Forelimb muscle (tissue), 1 donor: Measurements from ENCODE around the gene NTN3. TPM values are rescaled to one million over a fixed set of nuclear protein-coding genes. Genes with fewer than 3 reads are reported as not detected.
"Not testable (repeated sequence)": the region's sequence is repeated elsewhere in the genome, so short reads cannot be mapped to it uniquely, and the experiment has no call there.

Experiments
- DNase-seq: peaks from one replicate; pipeline ENCODE4 v3.0.0-alpha.2; 2013; ENCODE audit warnings: low read depth
- polyA plus RNA-seq: library from polyadenylated mRNA; unstranded; fragments of 120-200 nt; gene quantifications from one replicate; pipeline ENCODE4 v1.2.1, GENCODE V29; 2013; ENCODE audit not compliant: insufficient read length

NTN3 gene
- polyA plus RNA-seq, 1 donor, result 3.6 TPM

- not testable (repeated sequence) for DNase-seq
Measured at GRCh38 chr16:2479996-2480395, 8.9 kb downstream of the NTN3 start.

GRCh38 chr16:2480948-2481347 lies 9.9 kb downstream of the NTN3 start:
- no peak for DNase-seq

DNA sequence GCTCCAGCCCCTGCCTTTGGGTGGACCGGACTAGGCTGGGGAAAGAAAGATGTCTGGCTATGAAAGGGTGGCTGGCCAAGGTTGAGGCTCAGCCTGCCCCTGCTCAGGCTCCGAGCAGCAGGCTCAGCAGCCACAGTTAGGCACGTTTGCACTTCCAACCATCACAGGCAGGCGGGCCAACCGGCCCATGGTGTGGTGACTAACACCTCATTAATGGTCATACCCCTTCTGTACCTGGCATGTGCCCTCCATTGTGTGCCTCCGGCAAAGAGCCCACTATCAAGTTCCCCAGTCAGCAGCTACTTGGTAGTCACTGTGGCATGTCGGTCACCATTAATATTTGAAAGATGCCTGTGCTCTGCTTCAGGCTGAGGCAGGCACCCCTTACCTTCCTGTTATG lies 10.6 kb downstream of the NTN3 start:
- no peak for DNase-seq

DNA sequence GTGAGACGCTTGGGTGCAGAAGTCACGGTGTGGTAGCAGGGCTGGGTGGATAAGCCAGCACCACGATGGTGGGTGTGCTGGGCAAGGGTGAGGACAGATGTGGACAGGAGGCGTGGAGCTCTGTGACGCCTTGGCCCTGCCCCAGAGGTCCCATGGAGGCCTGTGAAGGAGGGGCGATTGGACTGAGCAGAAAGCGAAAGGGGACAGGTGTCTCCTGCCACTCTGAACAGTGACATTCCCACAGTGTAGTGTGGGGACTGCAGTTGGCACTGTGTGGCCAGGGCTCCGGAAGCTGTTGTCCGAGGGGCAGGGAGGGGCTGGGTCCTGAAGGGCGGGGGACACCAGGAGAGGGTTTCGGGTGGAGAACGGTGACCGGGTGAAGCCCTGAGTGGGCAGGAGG lies 11.2 kb downstream of the NTN3 start:
- DNase-seq, result no peak

GRCh38 chr16:2482708-2483534 lies 11.8 kb downstream of the NTN3 start:
- DNase-seq, result no peak

DNA sequence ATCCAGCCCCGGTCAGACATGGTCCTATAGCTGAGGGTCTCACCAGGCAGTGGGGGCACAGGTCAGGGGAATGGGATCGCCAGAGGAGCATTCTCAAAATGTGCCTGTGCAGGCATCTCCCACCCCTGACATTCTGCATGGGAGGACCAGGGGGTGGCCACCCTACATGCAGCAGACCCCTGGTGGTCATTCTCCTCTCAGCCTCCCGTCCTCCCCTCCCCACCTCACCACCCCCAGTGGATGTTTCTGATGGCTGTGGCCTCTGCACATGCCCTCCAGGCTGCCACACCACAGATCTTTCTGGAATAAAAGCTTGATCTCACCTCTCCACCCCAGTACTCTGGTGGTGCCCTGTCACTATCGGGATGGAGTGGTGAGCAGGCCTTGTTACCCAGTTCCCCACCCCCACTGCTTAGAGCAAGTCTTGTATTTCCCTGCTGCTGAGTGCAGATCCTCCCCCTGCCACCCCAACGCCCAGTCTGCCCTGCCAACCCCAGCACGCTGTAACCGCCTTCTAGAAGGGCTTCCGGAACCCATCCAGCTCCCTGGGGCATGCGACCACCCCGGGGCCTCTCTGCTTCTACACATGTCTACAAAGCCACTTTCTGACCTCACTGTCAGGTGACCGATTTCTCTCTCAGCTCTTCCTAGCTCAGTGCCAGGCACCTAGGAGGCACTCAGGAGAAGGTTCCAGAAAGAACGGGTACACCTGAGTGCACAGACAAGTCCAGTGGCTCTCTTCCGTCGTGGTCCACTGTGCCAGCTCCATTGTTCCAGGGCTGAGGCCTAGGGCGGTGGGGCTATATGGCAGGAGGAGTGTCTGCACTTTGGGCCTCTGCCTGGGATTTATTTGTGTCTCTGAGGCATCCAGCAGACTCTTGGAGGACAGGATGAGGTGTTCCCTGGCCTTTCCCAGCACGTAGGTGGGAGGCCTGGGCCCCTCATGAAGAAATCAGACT lies 13.1 kb downstream of the NTN3 start:
- DNase-seq, result no peak

DNA sequence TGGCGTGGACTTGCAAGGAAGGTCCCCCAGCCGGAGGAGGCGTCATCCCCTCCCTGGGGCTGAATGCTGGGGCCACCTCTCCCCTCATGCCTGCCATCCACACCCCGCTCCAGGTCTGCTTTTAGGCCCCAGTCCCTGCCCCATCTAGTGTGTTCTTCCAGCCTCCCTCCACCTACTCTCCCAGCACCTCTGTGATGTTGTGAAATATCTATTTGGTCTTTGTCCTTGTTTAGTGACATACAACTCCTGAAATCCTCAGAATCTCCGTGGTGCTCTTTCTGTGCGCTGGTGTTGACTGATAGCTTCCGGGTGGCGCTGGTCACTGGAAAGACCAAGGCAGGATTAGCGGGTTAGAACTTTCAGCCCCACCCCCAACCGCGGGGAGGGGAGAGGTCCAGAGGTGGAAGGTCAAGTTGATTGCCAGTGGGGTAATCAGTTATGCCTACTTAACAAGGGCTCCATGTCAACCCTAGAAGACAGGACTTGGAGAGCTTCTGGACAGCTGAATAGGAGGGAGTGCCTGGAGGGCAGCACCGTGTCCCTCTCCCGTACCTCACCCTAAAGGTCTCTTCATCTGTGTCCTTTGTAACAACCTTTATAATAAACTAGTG lies 13.9 kb downstream of the NTN3 start:
- no peak for DNase-seq

- DNase-seq, result no peak
Measured at GRCh38 chr16:2485811-2486507, 14.9 kb downstream of the NTN3 start.

DNA sequence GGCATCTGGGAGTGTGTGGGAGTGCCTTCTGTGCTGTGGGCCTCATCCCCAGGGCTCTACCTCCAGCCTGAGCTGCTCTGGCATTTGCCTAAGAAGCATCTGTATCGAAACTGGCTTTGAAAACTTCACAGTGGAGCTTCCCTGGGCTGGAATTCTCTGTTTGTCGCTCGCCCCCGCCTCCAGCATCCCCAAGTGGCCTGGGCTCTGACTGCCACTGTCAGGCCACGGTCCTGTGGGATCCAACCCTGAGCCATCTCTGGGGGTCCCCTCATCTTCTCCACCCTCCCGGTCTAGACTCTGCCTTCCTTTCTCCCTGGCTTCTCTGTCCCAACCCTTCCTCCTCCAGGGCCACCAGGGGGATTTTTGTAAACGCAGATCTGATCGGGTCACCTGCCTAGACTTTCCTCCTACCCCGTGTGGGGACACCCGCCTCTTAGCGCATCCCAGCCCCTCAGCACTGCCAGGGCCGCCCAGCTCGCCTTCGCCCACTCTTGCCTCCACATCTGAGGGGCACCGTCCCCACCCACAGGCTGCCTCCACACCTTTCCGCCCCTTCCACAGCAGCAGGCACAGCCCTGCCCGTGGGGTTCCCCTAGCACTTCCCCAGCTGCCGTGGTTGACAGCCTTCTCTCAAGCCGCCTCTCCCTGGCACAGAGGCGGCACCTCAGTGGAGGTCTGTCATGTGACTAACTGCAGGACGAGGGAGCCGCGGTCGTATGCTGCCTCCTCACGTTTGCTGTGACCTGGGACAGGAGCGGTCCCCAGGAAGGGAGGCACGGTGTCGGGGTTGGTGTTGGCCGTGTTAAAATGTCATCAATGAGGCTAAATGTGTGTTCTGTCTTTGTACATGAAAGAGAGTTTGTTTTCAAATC lies 15.8 kb downstream of the NTN3 start:
- no peak for DNase-seq

DNA sequence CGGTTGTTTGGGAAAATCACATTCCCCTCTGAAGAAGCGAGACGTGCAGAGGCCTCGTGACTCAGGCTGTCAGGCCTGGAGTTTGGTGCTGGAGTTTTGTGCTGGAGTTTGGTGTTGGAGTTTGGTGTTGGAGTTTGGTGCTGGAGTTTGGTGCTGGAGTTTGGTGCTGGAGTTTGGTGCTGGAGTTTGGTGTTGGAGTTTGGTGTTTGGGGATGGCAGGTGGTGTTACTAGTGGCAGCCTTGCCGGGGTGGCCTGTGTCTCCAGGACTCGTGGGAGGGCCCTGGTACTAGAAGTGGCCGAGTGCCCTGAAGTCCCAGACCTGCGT lies 16.4 kb downstream of the NTN3 start:
- no peak for DNase-seq

GRCh38 chr16:2487903-2488531 lies 16.9 kb downstream of the NTN3 start:
- no peak for DNase-seq

DNA sequence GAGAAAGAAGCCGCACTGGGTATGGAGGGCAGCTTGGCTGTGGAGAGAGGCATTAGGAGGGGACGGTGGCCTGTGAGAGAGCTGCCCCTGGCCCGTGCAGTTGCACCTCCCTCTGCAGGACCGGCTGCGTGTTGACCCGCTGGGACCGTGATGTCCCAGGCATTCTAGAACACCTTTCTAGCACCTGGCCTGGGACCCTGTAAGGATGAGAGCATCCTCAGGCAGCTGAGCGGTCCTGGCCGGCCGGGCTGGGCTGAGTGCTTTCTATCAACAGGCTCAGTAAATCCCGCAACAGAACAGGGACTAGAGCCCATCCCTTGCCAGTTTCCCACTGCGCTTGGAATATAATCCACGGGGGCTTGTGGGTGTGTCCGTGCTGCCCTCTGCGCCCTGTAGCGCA lies 18.5 kb downstream of the NTN3 start:
- DNase-seq, result no peak

- no peak for DNase-seq
Measured at GRCh38 chr16:2490190-2491105, 19.4 kb downstream of the NTN3 start.

DNA sequence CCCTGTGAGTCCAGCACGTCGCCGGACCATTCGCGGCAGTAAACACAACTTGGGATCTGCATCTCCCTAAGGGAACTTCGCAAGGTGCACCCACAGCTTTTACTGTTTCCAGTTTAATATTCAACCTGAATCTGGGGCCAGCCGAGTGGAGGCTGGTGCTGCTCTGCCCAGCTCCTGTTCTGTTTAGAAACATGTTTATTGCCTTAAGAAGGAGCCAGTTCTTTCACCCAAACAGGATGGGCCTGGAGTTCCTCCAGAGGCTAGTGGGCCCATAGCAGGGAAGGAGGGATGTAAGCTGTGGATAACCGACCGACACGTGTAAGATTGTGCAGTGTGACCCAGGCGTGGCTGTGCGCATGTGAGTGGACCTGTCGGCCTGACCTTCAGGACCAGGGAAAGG lies 21.2 kb downstream of the NTN3 start:
- DNase-seq, result no peak

- no peak for DNase-seq
Measured at GRCh38 chr16:2493605-2494004, 22.5 kb downstream of the NTN3 start.

GRCh38 chr16:2494616-2495015 lies 23.5 kb downstream of the NTN3 start:
- DNase-seq, result no peak

GRCh38 chr16:2495041-2495440 lies 23.9 kb downstream of the NTN3 start:
- no peak for DNase-seq

DNA sequence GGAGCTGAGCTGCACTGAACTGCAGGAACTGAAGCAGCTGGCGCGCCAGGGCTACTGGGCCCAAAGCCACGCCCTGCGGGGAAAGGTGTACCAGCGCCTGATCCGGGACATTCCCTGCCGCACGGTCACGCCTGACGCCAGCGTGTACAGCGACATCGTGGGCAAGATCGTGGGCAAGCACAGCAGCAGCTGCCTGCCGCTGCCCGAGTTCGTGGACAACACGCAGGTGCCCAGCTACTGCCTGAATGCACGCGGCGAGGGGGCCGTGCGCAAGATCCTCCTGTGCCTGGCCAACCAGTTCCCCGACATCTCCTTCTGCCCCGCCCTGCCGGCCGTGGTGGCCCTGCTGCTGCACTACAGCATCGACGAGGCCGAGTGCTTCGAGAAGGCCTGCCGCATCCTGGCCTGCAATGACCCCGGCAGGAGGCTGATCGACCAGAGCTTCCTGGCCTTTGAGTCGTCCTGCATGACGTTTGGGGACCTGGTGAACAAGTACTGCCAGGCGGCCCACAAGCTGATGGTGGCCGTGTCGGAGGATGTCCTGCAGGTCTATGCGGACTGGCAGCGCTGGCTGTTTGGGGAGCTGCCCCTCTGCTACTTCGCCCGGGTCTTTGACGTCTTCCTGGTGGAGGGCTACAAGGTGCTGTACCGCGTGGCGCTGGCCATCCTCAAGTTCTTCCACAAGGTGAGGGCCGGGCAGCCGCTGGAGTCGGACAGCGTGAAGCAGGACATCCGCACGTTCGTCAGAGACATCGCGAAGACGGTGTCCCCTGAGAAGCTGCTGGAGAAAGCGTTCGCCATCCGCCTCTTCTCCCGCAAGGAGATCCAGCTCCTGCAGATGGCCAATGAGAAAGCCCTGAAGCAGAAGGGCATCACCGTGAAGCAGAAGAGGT lies 25.4 kb downstream of the NTN3 start:
- DNase-seq, result no peak
